ENCODE results near the gene FAM83C.
A peak's percentile ranks its signal among the peaks of the same experiment; 100 is the strongest.

Gene FAM83C

DNA sequence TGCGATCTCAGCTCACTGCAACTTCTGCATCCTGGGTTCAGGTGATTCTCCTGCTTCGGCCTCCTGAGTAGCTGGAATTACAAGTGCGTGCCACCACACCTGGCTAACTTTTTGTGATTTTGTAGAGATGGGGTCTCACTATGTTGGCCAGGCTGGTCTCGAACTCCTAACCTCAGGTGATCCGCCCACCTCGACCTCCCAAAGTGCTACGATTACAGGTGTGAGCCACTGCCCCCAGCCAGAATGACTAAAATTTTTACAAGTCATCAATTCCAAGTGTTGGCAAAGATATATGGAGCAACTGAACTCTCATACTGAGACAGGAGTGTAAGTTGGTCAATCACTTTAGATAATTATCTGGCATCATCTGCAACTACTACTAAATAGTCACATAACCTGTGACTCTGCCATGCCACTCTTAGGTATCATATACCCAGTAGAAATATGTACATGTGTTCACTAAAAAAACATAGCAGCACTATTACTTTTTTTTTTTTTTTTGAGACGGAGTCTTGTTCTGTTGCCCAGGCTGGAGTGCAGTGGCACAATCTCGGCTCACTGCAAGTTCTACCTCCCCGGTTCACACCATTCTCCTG is 10.6 kb downstream of the FAM83C start:
- DNase-seq: no peak

DNA sequence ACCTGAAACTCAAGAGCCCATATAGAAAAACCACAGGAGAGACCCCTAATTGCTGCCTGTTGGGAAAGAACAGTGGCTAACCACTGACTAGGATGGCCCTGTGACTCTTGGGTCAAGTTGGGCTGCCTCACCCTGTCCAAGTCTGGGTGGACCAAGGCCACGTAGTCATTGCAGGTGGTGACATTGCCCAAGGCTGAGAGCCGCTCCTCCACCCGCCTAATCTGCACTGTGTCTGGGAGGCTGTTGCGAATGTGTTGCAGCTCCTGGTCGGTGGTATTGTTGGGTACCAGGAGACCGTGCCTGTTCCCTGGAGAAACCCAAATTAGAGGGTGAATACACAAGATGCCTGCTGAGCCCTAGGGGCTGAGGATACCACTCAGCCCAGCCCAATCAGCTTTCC is 11.7 kb downstream of the FAM83C start:
- DNase-seq: no peak

DNA sequence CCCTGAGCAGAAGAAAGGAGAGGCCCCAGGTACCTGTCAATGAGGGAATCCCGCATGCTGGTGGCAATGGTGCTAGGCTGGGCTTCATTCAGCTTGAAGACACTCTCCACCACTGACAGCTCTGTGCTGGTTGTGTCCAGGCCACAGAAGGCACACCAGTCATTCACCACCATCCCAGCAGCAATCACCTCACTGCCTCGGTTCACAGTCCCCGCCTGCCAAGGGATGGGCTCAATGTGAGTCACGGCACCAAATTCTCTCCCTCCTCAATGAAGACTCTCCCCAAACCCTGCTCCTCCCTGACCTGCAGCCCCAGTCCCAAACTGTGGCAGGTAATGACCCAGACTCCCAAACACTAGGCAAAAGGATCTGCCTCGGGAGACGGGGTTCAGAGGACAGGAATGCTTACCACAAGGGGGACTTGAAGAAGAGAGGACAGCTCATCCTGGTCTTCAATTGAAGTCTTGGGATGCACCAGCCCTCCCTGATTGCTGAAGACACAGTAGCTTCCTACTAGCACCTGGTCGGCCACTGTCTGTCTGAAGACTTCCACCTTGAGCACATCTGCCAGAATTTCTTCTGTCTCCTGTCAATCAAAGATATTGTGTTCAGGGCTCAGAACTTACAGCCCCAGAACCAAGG is 12.6 kb downstream of the FAM83C start:
- DNase-seq: no peak

DNA sequence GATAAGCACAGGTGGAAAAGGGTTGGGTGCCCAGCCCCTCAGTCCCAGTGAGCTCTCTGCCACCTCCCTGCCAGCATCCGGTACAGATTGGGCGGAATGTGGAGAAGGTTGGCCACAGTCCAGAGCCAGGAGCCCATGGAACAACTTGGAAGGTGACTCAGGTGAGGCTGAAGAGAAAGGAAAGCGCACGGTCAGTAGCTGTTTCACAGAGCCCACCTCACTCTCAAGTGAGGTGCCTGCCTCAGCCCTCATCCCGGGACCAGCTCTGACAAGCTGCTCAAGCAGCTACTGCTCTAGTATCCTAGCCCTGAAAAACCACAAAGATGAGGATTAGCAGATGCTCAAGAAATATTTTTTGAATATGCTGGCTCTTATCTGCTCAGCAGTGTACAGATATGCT is 13.2 kb downstream of the FAM83C start:
- no peak for DNase-seq

DNA sequence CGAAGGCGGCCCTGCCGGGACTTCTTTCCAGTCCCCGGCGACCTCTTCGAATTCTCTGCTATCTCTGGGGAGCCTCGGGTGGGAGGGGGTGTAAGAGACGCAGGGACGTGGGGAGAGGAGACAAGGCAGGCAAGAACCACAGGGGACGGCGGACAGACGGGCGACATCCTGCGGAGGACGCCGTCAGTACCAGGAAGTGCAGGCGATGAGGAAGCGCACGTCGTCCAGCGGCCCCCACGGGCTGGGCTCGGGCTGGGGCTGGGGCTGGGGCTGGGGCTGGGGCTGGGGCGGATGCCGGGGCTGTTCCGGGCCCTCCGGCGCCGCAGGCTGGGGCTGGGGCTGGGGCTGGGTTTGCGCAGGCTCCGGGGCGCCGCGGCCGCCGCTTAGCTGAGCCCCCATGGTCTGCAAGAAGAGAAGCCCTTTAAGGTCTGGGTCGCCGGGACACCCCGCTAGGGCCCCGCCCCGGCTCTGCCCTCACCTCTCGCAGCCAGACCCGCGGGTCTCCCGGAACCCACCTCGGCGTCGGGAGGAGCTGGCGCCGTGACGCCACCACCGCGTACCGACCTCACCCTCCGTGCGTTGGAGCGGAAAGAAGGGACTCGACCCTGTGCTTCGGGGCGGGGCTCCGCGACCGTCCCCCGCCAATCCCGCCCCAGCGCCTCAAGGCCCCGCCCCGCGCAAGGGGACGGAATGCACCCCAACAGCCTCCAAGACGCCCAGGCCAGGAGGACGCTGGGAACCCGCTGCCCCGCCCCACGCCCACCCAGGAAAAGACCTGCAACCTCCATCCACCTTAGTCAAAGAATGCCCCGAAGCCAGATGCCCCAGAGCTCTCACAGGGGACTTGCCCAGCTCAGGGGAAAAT is 14.5 kb downstream of the FAM83C start, which contains the start of gene MMP24OS:
TSS of gene MMP24OS (minus strand) at position 592 of the 865 bp plus-strand sequence. CDS start at position 399, 193 bp downstream.
- peak; percentile 77 for DNase-seq

DNA sequence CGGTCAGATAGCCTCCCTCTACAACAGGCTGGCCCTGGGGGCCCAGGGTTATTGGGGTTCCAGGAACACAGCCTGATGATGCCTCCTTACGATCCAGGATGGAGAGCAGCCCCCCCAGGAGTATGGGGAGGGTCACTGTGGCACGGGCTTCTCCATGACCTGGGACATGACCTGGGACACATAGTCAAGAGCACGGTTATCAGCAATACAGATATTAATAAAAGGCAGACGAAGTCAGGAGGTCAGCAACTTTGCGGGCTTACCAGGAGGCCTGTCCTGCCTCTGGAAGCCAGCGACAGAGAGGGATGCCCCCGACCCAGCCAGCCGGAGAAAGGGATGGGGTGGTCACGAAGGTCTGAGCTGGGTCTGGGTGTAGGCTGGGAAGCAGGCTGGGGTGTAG is 15.1 kb downstream of the FAM83C start:
- no peak for DNase-seq

DNA sequence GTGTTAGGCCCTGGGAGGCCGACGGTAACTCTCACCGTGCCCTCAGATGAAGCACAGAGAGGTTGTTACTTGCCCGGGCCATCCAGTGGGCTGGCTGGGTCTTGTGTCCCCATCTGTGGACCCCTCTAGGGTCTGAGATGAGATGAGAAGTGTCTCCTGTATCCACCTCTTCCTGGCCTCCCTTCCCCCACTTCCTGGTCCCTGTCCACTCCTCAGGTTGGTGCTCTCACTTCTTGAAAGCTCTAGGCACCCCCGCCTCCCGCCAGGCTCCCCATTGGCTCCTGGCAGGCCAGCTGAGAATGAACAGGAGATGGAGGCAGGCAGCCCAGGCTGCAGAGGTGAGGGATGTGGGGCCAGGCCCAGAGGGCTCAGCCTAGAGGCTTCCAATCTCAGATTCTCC is 15.8 kb downstream of the FAM83C start:
- no peak for DNase-seq

DNA sequence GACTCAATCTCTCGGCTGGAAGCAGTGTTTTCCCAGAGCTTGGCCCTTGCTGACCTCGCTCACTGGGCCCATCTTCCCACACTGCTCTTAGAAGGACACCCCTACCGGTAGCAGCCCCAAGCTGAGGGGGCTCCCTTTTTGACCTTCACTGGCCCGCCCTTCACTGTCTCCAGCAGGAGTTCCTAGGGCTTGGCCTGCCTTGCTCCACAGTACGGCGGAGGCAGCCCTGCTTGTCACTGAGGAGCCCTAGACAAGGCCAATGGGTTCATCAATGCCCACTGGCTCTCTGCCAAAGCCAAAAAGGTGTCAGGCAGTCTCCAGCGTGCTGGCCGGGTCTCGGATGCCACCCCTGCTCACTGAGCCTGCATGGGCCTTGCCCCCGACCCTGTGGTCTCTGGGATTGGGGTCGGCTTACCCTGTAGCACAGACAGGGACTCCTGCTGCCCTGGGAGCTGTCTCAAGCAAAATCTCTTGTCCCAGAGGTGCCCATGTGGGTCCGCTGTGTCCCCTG is 16.4 kb downstream of the FAM83C start:
- DNase-seq: no peak

DNA sequence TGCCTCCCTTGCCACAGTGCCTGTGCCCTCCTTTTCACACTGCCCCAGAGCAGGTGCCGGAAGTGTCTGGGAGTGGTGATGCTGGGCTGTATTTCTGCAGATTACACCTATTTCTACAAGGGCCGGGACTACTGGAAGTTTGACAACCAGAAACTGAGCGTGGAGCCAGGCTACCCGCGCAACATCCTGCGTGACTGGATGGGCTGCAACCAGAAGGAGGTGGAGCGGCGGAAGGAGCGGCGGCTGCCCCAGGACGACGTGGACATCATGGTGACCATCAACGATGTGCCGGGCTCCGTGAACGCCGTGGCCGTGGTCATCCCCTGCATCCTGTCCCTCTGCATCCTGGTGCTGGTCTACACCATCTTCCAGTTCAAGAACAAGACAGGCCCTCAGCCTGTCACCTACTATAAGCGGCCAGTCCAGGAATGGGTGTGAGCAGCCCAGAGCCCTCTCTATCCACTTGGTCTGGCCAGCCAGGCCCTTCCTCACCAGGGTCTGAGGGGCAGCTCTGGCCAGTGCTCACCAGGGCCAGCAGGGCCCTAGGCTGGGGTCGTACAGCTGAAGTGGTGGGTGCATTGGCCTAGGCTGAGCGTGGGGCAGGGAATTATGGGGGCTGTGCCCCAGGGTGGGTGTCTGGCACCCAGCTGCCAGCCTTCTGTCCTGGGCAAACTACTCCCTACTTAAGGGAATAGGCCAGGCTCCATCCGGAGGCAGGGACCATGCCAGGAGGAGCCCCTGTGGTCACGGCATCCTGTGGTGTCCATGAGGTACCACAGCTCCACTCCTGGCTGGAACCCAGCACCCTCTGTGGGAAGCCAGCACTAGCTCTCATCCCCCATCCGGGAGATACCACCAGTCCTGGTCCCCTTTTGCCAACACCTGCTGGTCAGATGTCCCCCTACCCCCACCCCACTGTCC is 17.8 kb downstream of the FAM83C start:
- no peak for DNase-seq

DNA sequence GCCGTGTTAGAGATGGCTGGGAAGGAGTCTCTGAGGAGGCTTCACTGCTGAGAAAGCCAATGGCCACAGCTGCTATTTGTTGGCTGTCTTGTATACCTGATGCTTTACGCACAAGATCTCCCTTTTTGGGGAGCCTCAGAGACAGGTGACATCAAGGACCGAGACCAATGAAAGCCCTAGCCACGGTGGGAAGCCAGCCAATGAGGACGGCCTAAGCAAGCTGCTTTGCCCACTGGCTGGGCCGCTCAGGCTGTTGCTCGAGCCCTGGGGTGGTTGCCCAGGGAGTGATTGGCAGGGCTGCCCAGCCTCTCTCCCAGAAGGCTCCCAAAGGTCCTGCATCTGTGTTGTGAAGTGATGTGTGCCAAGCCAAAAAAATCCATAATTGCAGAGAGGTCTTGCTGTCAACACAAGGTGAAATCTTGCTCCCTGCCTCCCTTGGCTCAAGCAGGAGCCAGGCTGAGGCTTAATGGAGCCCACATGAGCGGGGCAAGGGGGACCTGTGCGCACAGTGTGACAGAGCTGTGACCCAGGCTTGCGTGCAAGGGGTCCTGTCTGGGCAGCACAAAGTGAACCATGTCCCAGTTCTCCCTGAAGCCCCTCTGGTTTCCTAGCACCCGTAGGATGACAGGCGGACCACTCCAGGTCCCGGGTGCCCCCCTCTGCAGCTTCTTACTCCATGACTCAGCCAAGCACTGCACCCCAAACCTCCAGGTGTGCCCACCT is 18.6 kb downstream of the FAM83C start:
- DNase-seq: no peak

DNA sequence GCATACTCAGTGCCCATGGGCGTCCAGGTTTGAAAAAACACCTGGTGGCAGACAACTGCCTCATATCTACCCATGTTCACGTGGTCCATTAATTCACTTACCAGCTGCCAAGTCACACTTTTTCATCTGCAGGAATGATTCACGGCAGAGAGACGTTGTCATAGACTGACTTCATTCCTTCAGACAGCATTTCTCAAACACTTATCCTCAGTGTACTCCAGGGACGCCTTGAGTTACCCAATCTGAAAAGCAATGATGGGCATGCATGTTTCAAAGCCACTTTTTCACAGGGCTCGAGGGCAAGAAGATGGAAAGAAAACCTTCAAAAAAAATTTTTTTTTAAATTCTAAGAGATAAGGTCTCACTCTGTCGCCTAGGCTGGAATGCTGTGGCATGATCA is 20.3 kb downstream of the FAM83C start:
- DNase-seq: peak; percentile 26

DNA sequence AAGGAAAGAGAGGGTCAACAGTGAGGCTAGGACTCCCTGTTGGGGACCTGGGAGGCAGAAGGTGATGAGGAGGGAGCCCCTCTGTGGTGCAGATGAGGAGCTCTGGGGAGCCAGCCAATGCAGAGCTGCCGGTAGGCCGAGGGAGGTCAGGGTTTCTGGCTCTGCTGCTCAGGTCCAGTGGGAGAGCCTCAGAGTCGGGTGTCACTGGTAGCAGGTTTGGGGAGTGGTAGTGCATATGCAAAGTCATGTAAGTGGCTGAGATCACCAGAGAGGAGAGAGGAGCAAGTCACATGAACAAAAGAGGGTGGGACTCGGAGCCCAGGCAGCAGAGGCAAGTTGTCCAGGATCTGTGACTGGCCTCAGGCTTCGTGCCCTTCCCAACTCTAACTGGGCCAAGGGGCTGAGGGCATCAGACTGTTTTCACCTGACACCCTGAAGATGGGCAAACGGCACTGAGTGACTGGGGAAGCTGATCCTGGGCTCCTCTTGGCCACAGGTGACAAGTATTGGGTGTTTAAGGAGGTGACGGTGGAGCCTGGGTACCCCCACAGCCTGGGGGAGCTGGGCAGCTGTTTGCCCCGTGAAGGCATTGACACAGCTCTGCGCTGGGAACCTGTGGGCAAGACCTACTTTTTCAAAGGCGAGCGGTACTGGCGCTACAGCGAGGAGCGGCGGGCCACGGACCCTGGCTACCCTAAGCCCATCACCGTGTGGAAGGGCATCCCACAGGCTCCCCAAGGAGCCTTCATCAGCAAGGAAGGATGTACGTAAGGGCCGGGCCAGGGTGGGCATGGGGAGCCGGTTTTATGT is 20.9 kb downstream of the FAM83C start:
- no peak for DNase-seq

DNA sequence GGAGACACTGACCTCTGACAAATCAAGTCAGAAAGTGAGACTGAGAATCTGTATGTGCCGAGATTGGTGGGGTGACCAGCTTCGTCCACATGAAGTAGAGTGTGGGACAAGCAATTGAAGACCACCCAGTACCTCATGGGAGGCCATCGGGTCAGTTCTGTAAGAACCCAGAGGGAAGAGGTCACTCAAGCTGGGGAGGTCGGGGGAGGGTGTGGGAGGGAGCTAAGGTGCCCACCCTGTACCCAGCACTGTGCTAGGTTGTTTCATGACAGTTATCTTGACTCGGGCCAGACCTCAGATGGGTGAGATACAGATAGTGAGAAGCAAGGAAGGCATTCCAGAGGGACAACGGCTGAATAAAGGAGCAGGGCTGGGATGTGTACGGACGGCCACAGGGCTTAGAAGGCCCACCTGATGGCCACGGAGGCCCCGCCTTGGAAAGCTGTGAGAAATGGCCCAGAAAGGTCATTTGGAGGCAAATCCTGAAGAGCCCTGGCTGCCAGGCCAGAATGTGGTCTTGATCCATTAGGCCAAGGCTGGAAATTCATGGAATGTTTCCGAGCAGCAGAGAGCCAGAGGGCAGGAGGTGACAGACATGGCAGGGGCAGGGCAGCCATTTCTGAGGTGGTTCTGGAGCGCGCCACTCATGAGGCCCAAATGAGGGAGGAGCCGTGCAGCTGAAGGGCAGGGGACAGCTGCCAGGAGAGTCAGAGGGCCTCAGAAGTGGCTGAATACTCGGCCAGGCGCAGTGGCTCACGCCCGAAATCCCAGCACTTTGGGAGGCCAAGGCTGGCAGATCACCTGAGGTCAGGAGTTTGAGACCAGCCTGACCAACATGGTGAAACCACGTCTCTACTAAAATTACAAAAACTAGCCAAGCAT is 22.0 kb downstream of the FAM83C start:
- DNase-seq: no peak

DNA sequence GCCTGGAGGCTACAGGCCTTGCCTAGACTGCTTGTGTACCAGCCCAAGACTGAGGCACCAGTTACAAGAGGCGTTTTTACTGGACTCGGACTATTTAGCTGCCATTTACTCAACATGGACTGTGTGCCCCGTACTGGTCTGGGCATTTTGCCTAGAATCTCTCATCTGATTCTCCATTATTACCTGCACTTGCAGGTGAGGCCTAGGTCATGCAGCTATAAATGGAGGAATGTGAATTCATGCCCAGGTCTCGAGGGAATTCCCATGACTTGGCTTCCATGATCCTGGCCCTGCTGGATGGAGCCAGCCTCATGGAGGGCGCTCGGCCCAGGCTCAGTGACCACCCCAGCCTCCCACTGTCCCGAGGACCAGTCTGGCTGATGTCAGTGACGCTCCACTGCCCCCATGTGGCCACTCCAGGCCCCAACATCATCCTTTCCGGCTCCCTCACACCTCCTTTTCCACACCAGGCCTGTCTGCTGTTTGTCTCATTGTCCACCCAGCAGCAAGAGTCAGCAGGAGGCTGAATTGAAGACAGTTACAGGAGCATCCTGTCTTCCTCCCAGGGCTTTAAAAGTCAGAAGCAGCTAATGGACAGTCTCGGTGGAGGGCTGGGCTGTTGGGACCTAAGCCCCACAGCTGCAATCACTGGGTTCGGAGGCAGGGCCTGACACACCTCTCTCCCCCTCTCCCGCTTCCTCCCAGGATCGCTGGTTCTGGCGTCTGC is 23.0 kb downstream of the FAM83C start:
- peak; percentile 37 for DNase-seq

DNA sequence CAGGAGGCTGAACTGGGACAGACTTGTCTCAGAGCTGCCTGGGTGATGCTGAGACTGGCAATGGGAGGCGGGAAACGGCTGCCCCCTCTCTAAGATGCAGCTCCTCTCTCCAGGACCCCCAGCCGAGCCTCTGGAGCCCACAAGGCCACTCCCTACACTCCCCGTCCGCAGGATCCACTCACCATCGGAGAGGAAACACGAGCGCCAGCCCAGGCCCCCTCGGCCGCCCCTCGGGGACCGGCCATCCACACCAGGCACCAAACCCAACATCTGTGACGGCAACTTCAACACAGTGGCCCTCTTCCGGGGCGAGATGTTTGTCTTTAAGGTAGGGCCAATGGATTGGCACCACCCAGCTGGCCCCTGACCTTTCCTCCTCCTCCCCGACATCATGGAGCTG is 25.1 kb downstream of the FAM83C start:
- no peak for DNase-seq

DNA sequence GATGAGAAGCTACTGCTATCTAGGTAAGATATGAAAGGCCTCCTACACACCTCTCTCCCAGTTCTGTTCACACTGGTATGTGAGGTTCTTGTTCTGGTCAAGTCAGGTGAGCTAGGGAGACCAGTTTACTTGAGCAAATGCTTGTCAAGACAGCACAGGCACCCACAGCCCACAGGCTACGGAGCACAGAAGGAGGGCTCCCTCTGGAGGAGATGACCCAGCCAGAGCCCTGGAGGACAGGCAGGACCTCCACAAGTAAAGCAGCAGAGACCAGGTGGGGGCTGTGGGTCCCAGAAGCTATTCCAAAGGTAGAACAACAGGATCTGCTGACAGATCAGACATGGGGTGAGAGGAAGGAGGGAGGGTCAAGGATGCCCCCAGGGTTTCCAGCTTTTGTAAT is 27.5 kb downstream of the FAM83C start:
- peak; percentile 51 for DNase-seq

DNA sequence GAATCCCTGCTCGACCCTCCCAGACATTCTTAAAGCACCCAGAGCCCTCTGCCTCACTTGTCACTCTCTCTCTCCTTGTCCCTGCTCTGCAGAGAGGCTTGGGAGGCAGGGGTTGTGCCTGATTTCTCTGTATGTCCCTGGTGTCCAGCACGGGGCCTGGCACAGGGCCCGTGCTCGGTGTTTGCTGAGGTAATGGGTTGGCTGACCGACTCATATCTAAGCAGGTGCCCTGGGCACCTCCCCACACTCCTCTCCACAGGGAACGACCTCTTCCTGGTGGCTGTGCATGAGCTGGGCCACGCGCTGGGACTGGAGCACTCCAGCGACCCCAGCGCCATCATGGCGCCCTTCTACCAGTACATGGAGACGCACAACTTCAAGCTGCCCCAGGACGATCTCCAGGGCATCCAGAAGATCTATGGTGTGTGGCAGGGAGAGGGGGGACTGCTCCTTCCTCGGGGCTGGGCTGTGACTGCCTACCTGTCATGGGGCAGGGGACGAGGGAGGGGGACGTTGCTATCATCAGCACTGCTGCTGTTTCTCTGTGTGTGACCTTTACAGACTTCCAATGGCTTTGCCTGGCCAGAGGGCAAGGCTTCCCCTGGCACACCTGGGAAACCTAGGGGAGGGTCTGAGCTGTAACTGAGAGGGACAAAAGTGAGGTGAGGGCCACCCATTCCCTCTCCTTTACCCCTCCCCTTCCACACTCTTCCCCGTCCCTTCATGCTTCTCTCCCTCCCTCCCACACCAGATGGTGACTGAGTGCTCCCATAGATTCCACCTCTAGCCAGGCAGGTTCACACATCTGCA is 28.5 kb downstream of the FAM83C start:
- no peak for DNase-seq

Data from kidney glomerular epithelial cell (primary cell).